HTERT RPE-1 (cell line): Measurements from ENCODE around the gene MAPK10.
"Not testable (repeated sequence)": the region's sequence is repeated elsewhere in the genome, so short reads cannot be mapped to it uniquely, and the experiment has no call there.

Experiments
- in situ Hi-C: fragments of 300-500 bp; cut with MboI; formaldehyde crosslinking; loops from 4 replicates; pipeline ENCODE4 v1.14.3; 2020; ENCODE audit warnings: low sequenced_read_pairs

MAPK10 gene

GRCh38 chr4:86043755-86044592, 315.9 kb downstream of the MAPK10 start:
- in situ Hi-C loops: no loop called here

- in situ Hi-C loops: no loop called here
Measured at GRCh38 chr4:86038037-86038436, 321.8 kb downstream of the MAPK10 start.

- in situ Hi-C loops: no loop called here
Measured at GRCh38 chr4:86036736-86037135, 323.1 kb downstream of the MAPK10 start.

GRCh38 chr4:86035688-86036087, 324.2 kb downstream of the MAPK10 start:
- in situ Hi-C loops: no loop called here

GRCh38 chr4:86034616-86035015, 325.2 kb downstream of the MAPK10 start:
- in situ Hi-C loops: no loop called here

- in situ Hi-C loops: no loop called here
Measured at GRCh38 chr4:86033171-86033570, 326.7 kb downstream of the MAPK10 start.

- in situ Hi-C loops: no loop called here
Measured at GRCh38 chr4:86032476-86033022, 327.3 kb downstream of the MAPK10 start.

- in situ Hi-C loops: no loop called here
Measured at GRCh38 chr4:86031927-86032326, 327.9 kb downstream of the MAPK10 start.

- in situ Hi-C loops: no loop called here
Measured at GRCh38 chr4:86026720-86027119, 333.1 kb downstream of the MAPK10 start.

- in situ Hi-C loops: not testable (repeated sequence)
Measured at GRCh38 chr4:86021671-86022070, 338.2 kb downstream of the MAPK10 start.

- in situ Hi-C loops: no loop called here
Measured at GRCh38 chr4:86019906-86020305, 339.9 kb downstream of the MAPK10 start.

- in situ Hi-C loops: no loop called here
Measured at GRCh38 chr4:86019362-86019761, 340.5 kb downstream of the MAPK10 start.

- in situ Hi-C loops: no loop called here
Measured at GRCh38 chr4:86015412-86016350, 344.2 kb downstream of the MAPK10 start.

GRCh38 chr4:86014599-86014998, 345.3 kb downstream of the MAPK10 start:
- in situ Hi-C loops: no loop called here

- in situ Hi-C loops: no loop called here
Measured at GRCh38 chr4:86013621-86014020, 346.2 kb downstream of the MAPK10 start.

GRCh38 chr4:86011117-86011516, 348.7 kb downstream of the MAPK10 start:
- in situ Hi-C loops: no loop called here

GRCh38 chr4:86007042-86007441, 352.8 kb downstream of the MAPK10 start:
- in situ Hi-C loops: no loop called here

- in situ Hi-C loops: no loop called here
Measured at GRCh38 chr4:86006057-86006456, 353.8 kb downstream of the MAPK10 start.

- in situ Hi-C loops: no loop called here
Measured at GRCh38 chr4:86004030-86004429, 355.8 kb downstream of the MAPK10 start.

- in situ Hi-C loops: no loop called here
Measured at GRCh38 chr4:86001591-86001990, 358.3 kb downstream of the MAPK10 start.

- in situ Hi-C loops: no loop called here
Measured at GRCh38 chr4:85995361-85995760, 364.5 kb downstream of the MAPK10 start.
